HG03196 (cell line): ENCODE measurements around the gene REX1BD.
A peak's percentile ranks its signal among the peaks of the same experiment; 100 is the strongest.
"Not testable (repeated sequence)": the region's sequence is repeated elsewhere in the genome, so short reads cannot be mapped to it uniquely, and the experiment has no call there.

ENCODE experiments used
- ATAC-seq: cut with Tn5 transposase; IDR thresholded peaks from one replicate; pipeline ENCODE4 v1.9.1; 2021; ENCODE audit not compliant: unreplicated experiment

Gene REX1BD

DNA sequence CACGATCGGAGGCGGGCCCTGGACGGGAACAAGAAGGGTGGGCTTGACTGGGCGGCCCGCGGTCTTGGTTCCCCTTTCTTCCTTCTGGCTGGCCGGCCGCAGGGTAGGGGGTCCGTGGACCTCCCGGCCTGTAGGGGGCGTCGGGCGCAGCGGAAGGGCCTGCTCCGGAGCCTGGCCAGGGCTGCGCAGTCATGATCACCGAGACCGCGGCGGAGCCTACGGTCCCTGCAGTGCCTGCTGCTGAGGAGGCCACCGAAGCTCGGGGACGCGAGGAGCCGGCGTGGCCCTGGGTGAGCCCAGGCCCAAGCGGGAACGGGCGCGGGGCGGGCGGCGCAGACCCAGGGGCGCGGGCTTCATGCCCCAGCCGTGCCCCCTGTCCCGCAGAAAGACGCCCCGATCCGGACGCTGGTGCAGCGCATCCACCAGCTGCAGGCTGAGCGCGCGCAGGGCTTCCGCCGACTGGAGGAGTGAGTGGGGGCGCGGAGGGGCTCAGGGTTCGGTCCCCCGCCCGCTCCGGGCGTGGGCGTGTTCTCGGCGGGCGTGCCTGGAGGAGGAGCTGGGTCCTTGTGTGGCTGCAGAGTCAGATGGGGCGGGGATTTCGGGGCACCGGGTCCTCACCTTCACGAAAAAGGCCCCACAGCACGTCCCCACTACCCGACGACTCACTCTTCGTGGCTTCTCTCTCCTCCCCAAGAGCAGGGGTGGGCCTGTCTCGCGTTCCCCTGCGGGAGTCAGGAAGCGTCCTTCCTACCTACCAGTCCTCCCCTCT is at the start of gene REX1BD:
TSS of gene REX1BD (plus strand) at position 188 of the 769 bp plus-strand sequence. CDS start at position 192, 4 bp downstream.
- peak; percentile 65 for ATAC-seq

- ATAC-seq = no peak
Observed at GRCh38 chr19:18539372-18539771, 49.2 kb upstream of the REX1BD start.

DNA sequence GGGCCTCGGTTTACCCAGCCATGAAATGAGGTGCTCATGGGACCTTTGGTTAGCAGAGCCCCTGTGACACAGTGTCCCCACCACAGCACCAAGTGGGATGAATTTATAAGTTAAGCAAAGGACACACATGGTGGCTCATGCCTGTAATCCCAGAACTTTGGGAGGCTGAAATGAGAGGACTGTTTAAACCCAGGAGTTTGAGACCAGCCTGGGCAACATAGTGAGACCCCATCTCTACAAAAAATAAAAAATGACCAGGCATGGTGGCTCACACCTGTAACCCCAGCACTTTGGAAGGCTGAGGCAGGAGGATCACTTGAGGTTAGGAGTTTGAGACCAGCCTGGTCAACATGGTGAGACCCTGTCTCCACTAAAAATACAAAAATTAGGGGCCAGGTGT is 48.4 kb upstream of the REX1BD start:
- ATAC-seq = not testable (repeated sequence)

- ATAC-seq = no peak
Observed at GRCh38 chr19:18541258-18541991, 47.2 kb upstream of the REX1BD start.

- ATAC-seq = no peak
Observed at GRCh38 chr19:18541992-18542940, 46.3 kb upstream of the REX1BD start.

DNA sequence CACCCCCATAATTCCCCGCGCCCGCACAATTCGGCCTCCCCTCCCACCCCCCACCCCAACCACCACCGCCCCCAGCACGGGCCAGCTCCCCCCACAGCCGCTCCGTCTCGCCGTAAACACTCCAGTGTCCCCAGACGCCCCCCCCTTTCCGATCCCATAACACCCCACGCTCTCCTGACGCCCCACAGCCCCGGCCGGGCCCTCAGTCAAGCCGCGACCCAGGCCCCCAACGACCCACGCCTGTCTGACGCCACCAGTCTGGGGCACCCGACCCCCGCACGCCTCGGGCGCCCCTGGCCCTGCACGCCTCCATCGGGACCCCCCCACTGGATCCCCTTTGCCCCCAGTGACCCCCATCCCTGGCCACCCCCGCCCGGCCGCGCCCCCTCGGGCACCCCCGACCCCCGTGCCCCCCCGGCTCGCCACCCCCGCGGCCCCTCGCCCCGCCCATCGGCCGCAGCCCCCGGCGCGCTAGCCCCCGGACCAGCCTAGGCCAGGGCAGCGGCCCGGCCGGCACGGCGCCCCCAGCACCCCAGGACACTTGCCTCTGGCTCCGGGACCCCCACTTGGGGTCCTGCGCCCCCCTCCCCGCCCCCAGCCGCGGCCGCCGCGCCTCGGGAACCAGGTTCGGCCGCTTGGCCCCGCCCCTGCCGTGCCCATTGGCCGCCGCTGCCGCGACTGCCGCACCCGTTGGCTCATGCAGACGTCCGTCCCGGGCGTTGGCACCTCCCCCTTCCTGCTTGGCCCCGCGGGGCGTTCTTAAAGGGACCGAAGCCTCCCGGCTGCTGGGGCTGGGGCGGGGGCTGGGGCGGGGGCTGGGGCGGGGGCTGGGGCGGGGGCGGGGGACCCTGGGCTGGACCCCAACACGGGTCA is 45.4 kb upstream of the REX1BD start, which contains the start of gene FKBP8:
TSS of gene FKBP8 (minus strand) at position 633 of the 873 bp plus-strand sequence. CDS start 1,603 bp downstream, outside the sequence.
- peak; percentile 81 for ATAC-seq

DNA sequence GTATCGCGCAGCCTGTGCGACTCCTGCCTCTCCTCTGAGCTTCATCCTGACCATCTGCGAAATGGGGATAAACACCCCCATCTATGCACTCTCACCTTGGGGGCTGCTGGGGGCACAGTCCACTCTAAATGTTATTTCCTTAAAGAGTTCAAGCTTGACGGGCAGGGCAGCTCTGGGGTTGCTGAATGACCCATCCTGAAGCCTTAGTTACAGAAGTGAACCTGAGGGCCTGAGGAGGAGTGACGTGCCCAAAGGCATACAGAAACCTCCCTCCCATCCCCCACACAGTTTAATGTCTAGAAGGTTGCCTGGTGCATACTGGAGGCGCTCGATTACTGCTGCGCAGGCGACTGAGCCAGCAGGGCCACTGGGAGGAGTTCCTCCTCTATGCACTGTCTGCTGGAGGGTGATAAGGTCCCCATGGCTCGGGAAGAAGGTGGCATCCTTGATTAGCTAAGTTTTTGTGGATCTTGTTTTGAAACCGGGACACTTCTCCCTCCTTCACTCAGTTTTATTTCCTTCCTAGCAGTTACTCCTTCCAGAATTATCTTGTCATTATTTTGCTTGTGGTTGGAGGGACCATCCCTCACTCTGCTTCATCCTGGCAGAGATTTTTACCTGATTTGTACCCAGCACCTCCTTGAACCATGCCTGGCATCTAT is 44.7 kb upstream of the REX1BD start:
- peak; percentile 46 for ATAC-seq

DNA sequence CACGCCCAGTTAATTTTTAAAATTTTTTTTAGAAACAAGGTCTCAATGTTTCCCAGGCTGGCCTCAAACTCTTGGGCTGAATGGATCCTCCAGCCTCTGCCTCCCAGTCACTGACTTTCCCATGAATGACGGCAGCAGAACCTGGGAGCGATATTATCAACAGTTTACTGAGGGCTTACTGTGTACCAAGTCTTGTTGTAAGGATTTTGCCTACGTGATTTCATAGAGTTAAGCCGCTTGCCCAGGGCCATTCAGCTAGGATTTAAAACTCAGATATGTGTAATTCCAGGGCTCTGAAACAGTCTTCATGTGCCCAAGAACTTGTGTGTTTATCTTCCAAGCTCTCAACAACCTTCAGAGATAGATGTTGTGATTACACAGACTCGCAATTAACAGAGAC is 37.0 kb upstream of the REX1BD start:
- ATAC-seq = no peak

GRCh38 chr19:18557411-18558201 is 31.0 kb upstream of the REX1BD start, which contains the start of gene KXD1:
TSS of gene KXD1 (plus strand) at chr19:18557870. CDS start at chr19:18562057, 4,187 bp downstream.
- ATAC-seq = peak; percentile 89

- ATAC-seq = no peak
Observed at GRCh38 chr19:18558202-18558555, 30.4 kb upstream of the REX1BD start.

- ATAC-seq = no peak
Observed at GRCh38 chr19:18558604-18559003, 30.0 kb upstream of the REX1BD start.

DNA sequence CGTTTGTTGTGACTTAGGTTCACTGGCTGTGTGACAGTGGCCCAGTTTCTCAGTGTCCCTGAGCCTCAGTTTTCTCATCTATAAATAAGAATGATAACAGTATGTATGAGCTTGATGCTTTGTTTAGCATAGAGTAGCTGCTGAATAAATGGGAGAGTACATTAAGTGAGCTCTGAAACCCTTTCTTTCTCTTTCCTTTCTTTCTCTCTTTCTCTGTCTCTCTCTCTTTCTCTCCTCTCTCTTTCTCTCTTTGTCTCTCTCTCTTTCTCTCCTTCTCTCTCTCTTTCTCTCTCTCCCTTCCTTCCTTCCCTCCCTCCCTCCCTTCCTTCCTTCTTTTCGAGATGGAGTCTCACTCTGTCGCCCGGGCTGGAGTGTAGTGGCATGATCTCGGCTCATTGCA is 28.9 kb upstream of the REX1BD start:
- ATAC-seq = no peak

DNA sequence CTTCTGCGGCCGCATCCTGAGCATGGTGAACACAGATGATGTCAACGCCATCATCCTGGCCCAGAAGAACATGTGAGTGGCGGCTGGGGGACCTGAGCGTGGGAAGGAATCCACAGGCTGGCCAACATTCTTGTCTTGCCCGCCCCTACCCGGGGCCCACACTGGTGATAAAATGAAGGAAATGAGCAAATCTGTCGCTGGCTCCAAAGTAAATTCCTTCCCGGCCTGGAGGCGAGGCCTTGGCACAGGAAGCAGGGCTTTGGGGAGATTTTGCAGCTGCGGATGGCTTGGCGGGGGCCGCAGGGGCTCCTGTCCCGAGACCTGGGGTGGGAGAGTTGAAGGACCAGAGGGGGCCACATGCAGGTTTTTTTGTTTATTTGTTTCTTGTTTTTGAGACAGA is 26.5 kb upstream of the REX1BD start:
- no peak for ATAC-seq

GRCh38 chr19:18566953-18567352 is 21.6 kb upstream of the REX1BD start:
- ATAC-seq = no peak

GRCh38 chr19:18568367-18568766 is 20.2 kb upstream of the REX1BD start:
- no peak for ATAC-seq

- ATAC-seq = peak; percentile 93
Observed at GRCh38 chr19:18571564-18572344, 16.8 kb upstream of the REX1BD start, which contains the start of gene UBA52. TSS of gene UBA52 (plus strand) at chr19:18571857. CDS start at chr19:18573301, 1,444 bp downstream.

- ATAC-seq = no peak
Observed at GRCh38 chr19:18574691-18575291, 13.8 kb upstream of the REX1BD start.
